Breast epithelium (tissue), 3 donors: ENCODE data around the gene GFOD2.

ENCODE experiments used
- CTCF ChIP-seq, 3 donors: fragments of 450-650 bp; IDR thresholded peaks; one replicate each; pipeline ENCODE4 v1.5.1; 2016 to 2017; ENCODE audit warnings: antibody characterized with exemption in 3 of 3, mild to moderate bottlenecking in 3 of 3, moderate library complexity in 3 of 3
- POLR2A ChIP-seq: fragments of 450-650 bp; IDR thresholded peaks from one replicate; pipeline ENCODE4 v1.6.1; 2016; ENCODE audit warnings: antibody characterized with exemption, mild to moderate bottlenecking, moderate library complexity

- TF ChIP-seq POLR2A (no peak), CTCF (IDR thresholded peaks at IDR 0.05) (no peak)
Measured at GRCh38 chr16:67656344-67657016, 62.6 kb downstream of the GFOD2 start.
